HG03571 (cell line): Measurements from ENCODE around the gene SMURF1.

Experiments
- ATAC-seq: cut with Tn5 transposase; IDR thresholded peaks from one replicate; pipeline ENCODE4 v1.9.1; 2021; ENCODE audit not compliant: unreplicated experiment

SMURF1 gene

GRCh38 chr7:98994046-98994944, 149.6 kb downstream of the SMURF1 start:
- ATAC-seq: no peak

DNA sequence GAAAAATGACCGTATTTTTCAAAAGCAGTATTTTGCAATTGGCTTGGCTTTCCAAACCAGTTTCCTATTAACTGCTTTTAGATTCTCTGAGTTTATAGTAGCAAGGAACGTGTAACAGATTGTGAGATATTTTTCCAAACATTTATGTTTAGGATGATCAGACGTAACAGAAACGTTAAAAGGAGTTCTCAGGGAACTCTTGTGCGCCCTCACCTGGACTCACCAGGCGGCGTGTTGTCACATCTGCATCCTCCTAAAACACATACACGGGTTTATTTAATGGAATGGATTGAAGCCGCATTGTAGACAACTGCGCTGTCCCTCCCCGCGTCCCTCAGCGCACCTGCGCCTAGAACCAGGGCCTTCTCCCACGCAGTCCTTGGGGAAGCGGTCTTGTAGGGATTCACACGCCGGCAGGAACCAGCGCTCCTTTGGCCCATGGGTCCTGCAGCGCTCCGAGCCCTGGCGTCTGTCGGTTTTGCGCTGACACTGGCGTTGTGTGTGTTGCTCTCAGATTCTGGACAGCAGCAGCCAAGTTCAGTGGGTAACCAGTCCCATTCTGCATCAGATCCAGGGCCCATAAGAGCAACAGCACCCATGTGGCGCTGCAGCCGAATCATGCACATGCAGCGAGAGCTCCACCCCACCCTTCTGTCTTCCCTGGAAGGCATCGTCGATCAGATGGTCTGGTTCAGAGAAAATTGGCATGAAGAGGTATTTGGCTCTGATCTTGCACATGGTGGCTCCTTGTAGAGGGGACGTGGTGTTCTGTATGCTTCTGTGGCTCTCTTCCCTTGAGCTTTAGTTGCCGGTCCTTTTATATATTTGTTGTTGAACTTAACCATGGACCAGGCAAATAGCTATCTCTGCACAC, 150.6 kb downstream of the SMURF1 start:
- no peak for ATAC-seq

DNA sequence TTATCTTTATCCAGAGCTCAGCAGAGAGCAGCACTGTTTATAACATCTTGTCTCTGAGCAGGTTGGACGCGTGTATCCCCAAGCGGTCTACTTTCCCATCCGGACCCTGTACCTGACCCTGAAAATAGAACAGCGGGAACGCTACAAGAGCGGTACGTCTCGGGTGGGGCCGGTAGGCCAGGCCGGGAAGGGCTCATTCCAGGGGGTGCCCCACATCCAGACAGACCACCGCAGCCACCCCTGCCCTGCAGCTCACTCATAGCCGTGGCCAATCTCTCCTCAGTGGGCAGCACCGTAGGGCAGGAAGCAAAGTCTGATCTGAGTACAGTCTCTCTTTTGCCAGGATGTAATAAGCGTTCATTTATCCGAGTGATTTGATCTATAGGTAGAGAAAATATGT, 151.8 kb downstream of the SMURF1 start:
- no peak for ATAC-seq

DNA sequence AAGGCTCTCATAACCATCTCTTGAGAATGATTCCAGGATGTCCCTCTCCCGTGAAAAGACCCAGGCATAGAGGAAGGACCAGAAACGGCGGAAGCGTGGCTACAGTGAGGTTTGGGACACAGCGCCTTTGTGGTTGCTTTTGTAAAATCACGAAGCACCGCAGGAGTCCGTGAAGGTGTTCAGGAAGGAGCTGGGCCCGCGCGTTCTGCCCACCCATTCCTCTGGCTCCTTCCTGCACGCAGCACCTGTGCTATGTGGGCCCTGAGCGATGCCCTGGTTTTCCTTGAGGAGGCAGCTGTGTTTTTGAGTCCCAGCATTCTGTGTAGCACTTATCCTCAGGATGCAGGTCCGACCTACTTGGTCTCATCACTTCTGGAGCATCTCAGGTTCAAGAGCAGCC, 152.8 kb downstream of the SMURF1 start:
- ATAC-seq: no peak

DNA sequence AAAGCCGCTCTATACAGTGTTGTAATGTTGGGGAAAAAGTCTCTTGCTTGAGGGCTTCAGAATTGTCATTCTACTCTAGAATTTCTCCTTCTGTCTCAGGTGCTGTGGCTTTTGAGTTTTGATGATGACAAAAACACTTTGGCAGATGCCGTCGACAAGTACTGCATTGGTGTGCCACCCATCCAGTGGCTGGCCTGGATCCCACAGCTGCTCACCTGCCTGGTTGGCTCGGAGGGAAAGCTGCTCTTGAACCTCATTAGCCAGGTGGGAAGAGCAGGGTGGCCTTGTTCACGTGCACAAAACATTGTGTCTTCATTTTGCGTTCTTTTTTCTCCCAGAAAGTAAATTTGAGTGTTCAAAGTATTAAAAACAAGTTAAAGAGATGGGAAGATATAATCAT, 153.6 kb downstream of the SMURF1 start:
- no peak for ATAC-seq

DNA sequence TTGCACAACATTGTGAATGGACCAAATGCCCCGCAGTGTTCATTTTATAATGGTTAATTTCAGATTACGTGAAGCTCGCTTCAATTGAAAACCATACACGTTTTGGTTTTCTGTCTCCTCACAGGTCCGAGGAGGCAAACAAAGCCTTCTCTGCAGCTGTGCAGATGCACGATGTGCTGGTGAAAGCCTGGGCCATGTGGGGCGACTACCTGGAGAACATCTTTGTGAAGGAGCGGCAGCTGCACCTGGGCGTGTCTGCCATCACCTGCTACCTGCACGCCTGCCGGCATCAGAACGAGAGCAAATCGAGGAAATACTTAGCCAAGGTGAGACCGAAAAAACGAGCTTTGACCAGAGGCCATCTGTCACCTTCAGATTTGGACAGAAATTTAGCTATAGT, 155.3 kb downstream of the SMURF1 start:
- ATAC-seq: no peak

DNA sequence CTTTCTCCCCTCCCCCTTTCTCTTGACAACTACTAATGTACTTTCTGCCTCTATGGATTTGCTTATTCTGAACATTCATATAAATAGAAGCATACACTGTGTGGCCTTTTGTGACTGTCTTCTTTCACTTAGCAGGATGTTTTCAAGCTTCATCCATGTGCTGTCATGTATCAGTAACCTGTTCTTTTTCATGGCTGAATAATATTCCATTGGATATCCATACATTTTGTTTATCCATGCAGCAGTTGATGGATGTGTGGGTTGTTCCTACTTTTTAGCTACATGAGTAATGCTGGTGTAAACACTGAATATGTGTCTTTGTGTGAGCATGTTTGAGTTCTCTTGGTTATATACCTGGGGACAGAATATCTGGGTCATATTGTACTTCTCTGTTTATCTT, 158.0 kb downstream of the SMURF1 start:
- ATAC-seq: no peak

- no peak for ATAC-seq
Observed at GRCh38 chr7:98985406-98985805, 158.5 kb downstream of the SMURF1 start.

DNA sequence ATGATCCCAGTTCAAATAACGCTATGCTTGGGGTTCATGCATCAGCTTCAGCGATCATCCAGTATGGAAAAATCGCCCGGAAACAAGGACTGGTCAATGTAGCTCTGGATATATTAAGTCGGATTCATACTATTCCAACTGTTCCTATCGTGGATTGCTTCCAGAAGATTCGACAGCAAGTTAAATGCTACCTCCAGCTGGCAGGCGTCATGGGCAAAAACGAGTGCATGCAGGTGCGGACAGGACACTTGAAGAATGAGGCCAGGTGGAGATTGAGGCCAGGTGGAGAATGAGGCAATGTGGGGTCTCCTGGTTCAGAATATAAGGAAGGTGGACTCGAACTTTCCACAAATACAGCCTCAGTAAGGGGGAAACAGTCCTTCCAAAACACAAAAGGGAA, 159.8 kb downstream of the SMURF1 start:
- ATAC-seq: no peak

GRCh38 chr7:98982686-98983085, 161.2 kb downstream of the SMURF1 start:
- ATAC-seq: no peak

GRCh38 chr7:98981701-98982100, 162.2 kb downstream of the SMURF1 start:
- ATAC-seq: no peak

DNA sequence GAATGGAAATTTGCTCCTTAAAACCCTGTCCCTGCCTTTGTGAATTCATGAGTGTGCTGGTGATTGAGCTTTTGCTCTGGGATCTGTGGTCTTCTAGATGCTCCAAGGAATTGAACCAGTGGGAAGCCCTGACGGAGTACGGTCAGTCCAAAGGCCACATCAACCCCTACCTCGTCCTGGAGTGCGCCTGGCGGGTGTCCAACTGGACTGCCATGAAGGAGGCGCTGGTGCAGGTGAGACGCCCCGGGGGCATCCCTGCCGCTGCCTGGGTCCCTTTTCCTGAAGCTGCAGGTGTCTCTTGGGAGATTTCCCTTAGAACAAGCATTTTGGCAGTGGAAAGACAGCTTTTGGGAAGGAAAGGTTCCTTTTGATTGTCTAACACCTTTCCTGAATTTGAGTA, 165.2 kb downstream of the SMURF1 start:
- ATAC-seq: no peak
